Effector memory CD8-positive, alpha-beta T cell (primary cell): ENCODE measurements around the gene STX18.
A peak's percentile ranks its signal among the peaks of the same experiment; 100 is the strongest.

Source experiments
- ATAC-seq: fragments of 150-1000 bp; cut with Tn5 transposase; replicated peaks from 2 replicates; pipeline ENCODE4 v1.10.0; 2021; ENCODE audit warnings: mild to moderate bottlenecking, moderate library complexity
- DNase-seq, 3 experiments: peaks; one replicate each; pipeline ENCODE4 v3.0.0; 2021
- H3K27ac Mint-ChIP-seq, 2 donors: one replicate each; pipeline ENCODE4 v1.8.0; 2022; ENCODE audit warnings: mild to moderate bottlenecking in 2 of 2, mixed read lengths in 2 of 2, moderate library complexity in 2 of 2
- H3K27me3 Mint-ChIP-seq, 2 donors: one replicate each; pipeline ENCODE4 v1.8.0; 2022; ENCODE audit warnings: mixed read lengths in 2 of 2
- H3K36me3 Mint-ChIP-seq: one replicate; pipeline ENCODE4 v1.8.0; 2022; ENCODE audit warnings: mild to moderate bottlenecking, moderate library complexity, mixed read lengths; ENCODE audit not compliant: insufficient read depth
- H3K4me1 Mint-ChIP-seq, 2 donors: one replicate each; pipeline ENCODE4 v1.8.0; 2022; ENCODE audit warnings: low read depth in 2 of 2, mixed read lengths in 2 of 2
- H3K4me3 Mint-ChIP-seq, 2 donors: one replicate each; pipeline ENCODE4 v1.8.0; 2022; ENCODE audit warnings: mild to moderate bottlenecking in 2 of 2, mixed read lengths in 2 of 2, moderate library complexity in 2 of 2
- H3K9me3 Mint-ChIP-seq, 2 donors: one replicate each; pipeline ENCODE4 v1.8.0; 2022; ENCODE audit warnings: mixed read lengths in 2 of 2

Gene STX18

DNA sequence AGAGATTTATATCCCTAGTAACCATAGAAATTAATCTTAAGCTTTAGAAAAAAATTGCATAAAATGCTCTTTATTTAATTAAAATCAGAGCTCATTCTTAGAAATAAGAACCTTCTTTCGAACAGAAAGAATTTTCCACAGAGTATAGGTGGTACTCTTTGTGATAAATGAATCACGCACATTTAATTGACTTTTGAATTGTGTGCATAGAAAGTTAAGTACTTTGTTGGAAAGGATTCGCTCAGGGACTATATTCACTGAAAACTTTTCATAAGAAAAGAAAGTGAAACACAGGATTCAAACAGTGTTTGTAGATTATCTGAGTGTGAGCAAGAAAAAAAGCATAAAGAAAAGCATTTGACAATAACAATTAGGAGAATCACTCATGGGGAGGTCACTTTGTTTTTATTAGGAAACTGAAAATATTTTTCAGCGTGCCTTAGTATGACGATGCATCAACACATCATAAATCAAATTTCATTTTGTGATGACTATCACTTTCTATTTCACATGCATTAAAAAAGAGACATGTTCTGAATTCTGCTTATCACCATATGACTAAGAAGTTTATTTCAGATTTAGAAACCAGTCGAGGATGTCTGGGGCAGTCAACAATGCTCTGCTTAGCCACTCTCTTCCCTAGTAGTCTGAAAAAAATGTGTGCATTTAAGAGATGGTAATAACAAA is 49.5 kb downstream of the STX18 start:
- ATAC-seq = peak; percentile 39
- Mint-ChIP-seq H3K9me3 (no peaks in the 10 kb centered on the region), H3K27ac (peak overlapping the region in 1 of 2 donors; percentile 11)

DNA sequence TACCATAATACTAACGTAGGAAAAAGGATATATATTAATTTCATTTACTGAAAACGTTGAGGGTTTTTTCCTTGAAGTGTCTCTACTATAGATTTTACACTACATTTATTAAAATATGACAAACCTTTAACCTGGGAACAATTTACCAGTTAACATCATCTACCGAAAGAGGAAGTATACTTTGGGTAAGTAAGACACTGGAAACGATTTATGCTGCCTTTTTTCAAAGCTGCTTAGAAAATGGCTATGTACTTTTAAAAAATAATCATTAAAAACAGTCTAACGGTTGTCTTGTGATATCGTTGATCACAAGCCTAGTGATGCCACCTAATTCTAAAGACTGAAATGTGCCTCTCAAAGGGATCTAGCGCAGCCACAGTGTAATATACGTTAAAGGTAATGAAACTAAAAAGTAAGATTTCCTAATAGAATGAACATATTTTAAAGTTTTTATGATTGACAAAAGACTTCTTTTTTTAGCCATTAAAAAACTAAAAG is 50.4 kb downstream of the STX18 start:
- H3K36me3 Mint-ChIP-seq = peaks cover 3% of the 10 kb centered on the region
- no peak overlapping the region for H3K4me3 Mint-ChIP-seq
- no peaks in the 10 kb centered on the region for H3K9me3 Mint-ChIP-seq
- peaks cover 7 to 8% of the 10 kb centered on the region in 2 donors for H3K4me1 Mint-ChIP-seq
- H3K27ac Mint-ChIP-seq = no peak overlapping the region
- no peak for ATAC-seq
- no peaks in the 10 kb centered on the region for H3K27me3 Mint-ChIP-seq
- no peak for DNase-seq

More for the DNA sequence above, 49.5 kb downstream of the STX18 start:
- peak overlapping the region in 1 of 2 donors; percentile 34 for H3K4me3 Mint-ChIP-seq
- H3K27me3 Mint-ChIP-seq = no peaks in the 10 kb centered on the region
- no peak for DNase-seq
- H3K4me1 Mint-ChIP-seq = peaks cover 8 to 10% of the 10 kb centered on the region in 2 donors
- H3K36me3 Mint-ChIP-seq = peaks cover 4% of the 10 kb centered on the region

DNA sequence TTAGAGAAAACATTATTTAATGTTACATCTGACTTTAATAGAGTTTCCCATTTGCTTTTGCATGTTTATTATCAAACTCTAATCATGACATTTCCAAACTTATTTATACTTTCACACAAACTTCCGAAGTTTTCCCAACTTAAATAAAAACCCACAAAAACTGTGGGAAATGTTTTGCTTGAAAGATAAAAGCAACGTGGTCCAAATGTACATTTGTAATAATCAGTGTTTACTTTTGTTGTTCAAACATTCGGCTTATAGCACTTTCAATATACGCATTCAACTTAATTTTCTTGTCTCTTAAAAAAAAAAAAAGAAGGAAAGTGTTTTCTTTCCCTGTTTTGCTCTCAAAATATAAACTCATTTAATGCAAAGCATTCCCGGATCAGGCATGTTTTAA is 51.0 kb downstream of the STX18 start:
- no peak overlapping the region for H3K27ac Mint-ChIP-seq
- H3K4me1 Mint-ChIP-seq = peaks cover 6% of the 10 kb centered on the region in 2 donors
- no peak for DNase-seq
- H3K9me3 Mint-ChIP-seq = no peaks in the 10 kb centered on the region
- no peaks in the 10 kb centered on the region for H3K36me3 Mint-ChIP-seq
- ATAC-seq = no peak
- no peak overlapping the region for H3K4me3 Mint-ChIP-seq
- H3K27me3 Mint-ChIP-seq = no peaks in the 10 kb centered on the region

DNA sequence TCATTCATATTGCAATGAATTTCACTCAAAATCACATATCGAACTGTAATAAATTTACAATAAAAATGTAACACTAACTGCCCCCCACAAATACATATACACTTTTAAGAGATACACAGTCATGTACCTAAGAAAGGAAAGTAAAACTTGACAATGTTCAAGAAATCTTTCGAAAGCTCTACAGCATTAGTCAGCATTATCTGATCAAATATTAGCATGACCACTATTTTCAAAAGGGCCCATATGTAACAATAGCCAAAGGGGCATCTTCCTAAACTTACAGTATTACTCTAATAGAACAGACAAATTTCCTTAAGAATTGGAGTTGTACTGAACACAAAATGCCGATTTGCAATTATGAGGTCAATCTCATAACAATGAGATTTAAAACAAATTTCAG is 51.8 kb downstream of the STX18 start:
- DNase-seq = no peak
- H3K9me3 Mint-ChIP-seq = no peaks in the 10 kb centered on the region
- no peak overlapping the region for H3K4me3 Mint-ChIP-seq
- no peak for ATAC-seq
- H3K27me3 Mint-ChIP-seq = no peaks in the 10 kb centered on the region
- H3K27ac Mint-ChIP-seq = no peak overlapping the region
- peaks cover 6% of the 10 kb centered on the region in 2 donors for H3K4me1 Mint-ChIP-seq
- no peaks in the 10 kb centered on the region for H3K36me3 Mint-ChIP-seq

DNA sequence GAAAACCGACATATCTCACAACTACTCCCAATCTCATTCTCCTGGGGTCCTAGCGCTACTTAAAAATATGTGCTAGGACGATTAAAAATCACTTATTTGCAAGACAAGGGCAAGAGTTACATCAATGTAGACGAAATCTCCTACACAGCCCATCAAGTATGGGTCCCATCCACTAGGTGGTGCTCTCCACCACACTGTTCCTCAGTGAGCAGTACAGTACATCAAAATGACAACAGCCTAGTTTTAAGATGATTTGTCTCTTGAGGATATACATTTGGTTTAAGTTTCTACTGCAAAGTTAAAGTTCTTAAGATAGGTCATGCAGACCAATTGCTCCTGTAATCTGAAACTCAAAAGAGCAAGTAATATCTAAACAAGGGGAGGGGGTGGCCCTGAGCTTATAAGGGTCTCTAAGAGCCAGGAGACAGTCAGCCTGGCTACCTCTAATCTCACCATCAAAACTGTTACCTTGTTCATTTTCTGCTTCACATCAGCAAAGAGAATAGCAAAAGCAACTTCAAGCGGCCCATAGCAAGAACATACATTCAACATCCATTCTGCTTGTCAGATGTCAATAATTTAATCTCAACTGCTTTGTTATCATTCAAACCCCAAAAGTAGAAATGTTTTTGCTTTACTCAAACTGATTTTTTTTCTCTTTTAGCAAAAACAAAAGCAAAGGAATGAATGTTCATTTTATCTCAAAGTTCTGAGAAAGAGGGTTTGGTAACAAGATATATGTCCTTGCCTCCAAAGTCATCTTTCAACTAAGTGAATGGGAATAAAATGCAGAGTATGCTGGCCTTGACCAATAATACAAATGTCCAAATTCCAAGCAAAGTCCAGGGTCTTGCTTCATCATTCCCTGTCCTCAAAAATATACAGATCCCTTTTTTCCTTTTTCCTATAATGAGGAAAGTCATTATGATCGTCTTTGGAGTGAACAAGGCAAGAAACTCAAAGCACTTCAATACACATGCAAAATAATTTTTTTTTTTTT is 53.1 kb downstream of the STX18 start:
- H3K27me3 Mint-ChIP-seq = no peaks in the 10 kb centered on the region
- H3K27ac Mint-ChIP-seq = no peak overlapping the region
- H3K36me3 Mint-ChIP-seq = no peaks in the 10 kb centered on the region
- H3K4me1 Mint-ChIP-seq = peaks cover 2 to 6% of the 10 kb centered on the region in 2 donors
- no peak overlapping the region for H3K4me3 Mint-ChIP-seq
- DNase-seq (peak; percentile 66 to 71 (median 70)), ATAC-seq (peak; percentile 98)
- H3K9me3 Mint-ChIP-seq = no peaks in the 10 kb centered on the region

DNA sequence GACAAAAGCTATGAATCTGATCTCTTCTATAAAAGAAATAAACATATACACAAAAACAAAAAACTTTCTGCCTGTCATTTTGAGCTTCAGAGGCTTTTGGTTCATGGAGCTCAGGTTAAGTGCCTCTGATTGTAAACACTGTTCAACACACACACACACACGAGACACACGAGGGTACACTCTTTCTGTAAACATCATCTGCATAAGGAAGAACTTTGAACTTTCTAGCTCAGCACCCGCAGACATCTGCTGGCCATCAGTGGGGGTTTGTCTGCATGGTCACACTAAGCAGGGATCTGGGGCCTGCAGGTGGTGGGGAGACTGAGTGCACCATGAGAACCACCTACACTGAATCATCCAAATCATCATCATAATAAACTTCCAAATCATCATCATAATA is 54.9 kb downstream of the STX18 start:
- ATAC-seq = no peak
- no peaks in the 10 kb centered on the region for H3K27me3 Mint-ChIP-seq
- no peak for DNase-seq
- no peaks in the 10 kb centered on the region for H3K36me3 Mint-ChIP-seq
- no peaks in the 10 kb centered on the region for H3K9me3 Mint-ChIP-seq
- H3K27ac Mint-ChIP-seq = no peak overlapping the region
- peaks cover 14 to 15% of the 10 kb centered on the region in 2 donors for H3K4me1 Mint-ChIP-seq
- H3K4me3 Mint-ChIP-seq = no peak overlapping the region

DNA sequence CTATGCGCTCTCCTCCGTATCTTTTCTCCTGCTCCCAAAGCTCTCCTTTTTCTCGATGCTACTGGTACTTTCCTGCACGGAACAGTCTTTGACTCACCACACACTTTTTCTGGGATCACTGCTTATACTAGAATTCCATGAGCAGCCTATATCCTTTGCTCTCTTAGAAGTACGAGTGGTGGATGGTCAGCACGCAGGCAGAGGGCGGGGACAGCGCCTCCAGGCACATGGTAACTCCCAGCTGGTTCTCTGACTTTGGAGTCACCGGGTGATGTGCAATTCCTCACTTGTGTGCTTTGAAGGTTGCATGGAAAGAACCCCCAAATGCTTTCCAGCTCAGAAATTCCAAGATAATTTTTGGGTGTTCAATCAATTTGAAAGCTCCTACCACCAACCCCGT is 56.0 kb downstream of the STX18 start:
- Mint-ChIP-seq H3K27me3 (no peaks in the 10 kb centered on the region), H3K36me3 (no peaks in the 10 kb centered on the region), H3K9me3 (no peaks in the 10 kb centered on the region), H3K4me1 (peaks cover 14 to 17% of the 10 kb centered on the region in 2 donors), H3K4me3 (no peak overlapping the region), H3K27ac (peak overlapping the region in 1 of 2 donors; percentile 17)
- ATAC-seq = no peak
- no peak for DNase-seq

DNA sequence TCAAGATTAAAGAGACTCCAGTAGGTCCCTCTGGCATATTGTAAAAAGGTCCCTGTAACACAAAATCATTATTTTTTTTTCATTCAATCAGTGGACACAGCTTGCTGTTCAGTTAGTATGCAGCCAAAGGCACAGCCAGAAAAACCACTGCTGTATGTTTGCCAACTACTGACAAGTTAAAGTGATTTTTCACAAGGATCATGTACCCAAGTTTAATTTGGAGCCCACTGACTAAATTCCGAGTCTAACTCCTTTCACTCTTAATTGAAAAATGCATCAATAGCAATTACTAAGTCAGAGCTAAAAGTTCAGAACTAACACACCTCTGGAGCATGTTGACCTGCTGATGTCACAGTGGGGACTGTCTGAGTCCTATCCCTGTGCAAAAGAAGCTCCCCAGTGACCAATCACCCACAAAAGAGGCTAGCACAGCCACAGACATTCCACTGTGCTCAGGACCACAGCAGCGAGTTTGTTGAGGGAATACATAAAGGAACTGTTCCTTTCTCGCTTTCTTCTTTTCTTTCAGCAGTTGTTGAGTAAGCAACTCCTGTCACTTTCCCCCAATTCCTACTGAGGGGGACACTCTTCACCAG is 60.4 kb downstream of the STX18 start:
- H3K9me3 Mint-ChIP-seq = no peaks in the 10 kb centered on the region

DNA sequence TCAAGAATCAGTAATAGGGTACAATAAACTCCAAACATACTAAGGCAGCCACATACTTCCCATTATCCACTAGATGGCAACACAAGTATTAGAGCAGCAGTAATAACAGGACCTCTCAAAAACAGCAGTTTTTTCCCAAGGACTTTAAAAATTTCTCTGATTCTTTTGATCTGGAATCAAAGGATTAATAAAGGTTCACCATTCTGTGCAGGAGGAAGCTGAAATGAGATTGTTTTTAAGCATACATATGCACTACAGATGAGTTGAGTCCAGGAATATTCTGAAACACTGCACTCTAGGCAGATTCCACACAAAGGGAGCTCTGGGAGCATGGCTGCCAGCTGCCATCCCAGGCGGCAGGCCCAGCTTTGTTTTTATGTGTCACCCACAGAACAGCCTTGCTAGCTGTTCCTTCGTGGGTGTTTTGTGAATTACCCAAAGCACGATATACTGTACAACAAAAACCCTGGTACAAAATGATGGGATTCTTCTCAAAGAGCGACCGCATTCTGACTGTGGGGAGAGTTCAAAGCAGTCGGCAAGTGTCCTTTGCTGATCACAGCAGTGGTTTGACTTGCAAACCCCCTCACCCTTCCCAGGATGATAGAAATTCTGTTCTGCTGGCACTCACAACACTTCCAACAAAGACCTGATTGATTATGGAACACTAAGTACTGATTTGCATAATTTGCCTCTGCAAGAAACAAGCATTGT is 61.0 kb downstream of the STX18 start:
- no peak overlapping the region for H3K4me3 Mint-ChIP-seq
- H3K4me1 Mint-ChIP-seq = peaks cover 25 to 31% of the 10 kb centered on the region in 2 donors
- DNase-seq = no peak
- H3K9me3 Mint-ChIP-seq = no peaks in the 10 kb centered on the region
- no peak overlapping the region for H3K27ac Mint-ChIP-seq
- no peak for ATAC-seq
- H3K27me3 Mint-ChIP-seq = no peaks in the 10 kb centered on the region
- H3K36me3 Mint-ChIP-seq = no peaks in the 10 kb centered on the region

More for the DNA sequence above, 60.4 kb downstream of the STX18 start:
- Mint-ChIP-seq H3K36me3 (no peaks in the 10 kb centered on the region), H3K4me3 (no peak overlapping the region), H3K27ac (peak overlapping the region in 1 of 2 donors; percentile 2), H3K4me1 (peaks cover 25 to 31% of the 10 kb centered on the region in 2 donors), H3K27me3 (no peaks in the 10 kb centered on the region)
- ATAC-seq (no peak), DNase-seq (no peak)

DNA sequence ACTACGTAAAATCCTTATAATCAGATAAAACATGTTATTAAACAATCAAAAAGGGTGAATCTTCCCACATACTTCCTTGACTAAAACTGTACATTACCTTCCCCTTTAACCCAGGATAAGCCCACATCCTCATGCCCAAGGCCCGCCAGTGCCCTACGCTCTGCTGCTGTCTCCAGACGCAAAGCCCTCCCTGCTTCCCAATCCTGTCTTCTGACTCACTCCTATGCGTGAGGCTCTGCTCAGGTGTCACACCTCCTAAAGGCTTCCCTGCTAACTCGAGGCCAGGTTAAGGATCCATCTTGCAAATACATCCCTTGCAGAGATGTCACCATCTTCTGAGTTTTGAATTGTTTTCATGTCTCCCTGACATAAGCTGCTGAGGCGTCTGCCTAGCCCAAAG is 61.6 kb downstream of the STX18 start:
- DNase-seq (no peak), ATAC-seq (no peak)
- no peak overlapping the region for H3K4me3 Mint-ChIP-seq
- no peaks in the 10 kb centered on the region for H3K27me3 Mint-ChIP-seq
- no peaks in the 10 kb centered on the region for H3K36me3 Mint-ChIP-seq
- H3K9me3 Mint-ChIP-seq = no peaks in the 10 kb centered on the region
- peaks cover 25 to 31% of the 10 kb centered on the region in 2 donors for H3K4me1 Mint-ChIP-seq
- peak overlapping the region in 1 of 2 donors; percentile 61 for H3K27ac Mint-ChIP-seq

DNA sequence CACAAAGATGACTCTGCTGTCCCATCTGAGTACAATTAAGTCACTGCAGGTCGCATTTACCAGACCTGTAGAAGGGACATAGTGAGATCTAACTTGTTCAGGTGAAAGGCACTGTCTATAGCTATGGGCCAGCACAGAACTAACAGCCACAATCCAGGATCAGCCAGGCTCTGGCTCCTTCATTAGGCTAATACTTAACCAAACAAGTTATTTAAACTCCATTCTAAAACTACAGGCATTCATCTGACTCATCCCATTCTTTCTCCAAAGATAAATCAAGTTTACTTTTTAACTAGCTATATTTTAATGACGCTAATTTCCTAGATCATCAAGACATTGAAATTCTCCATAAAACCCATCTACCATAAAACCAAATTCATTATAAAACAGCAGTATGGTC is 62.5 kb downstream of the STX18 start:
- DNase-seq (no peak), ATAC-seq (no peak)
- Mint-ChIP-seq H3K27ac (peak overlapping the region in 1 of 2 donors; percentile 11), H3K9me3 (no peaks in the 10 kb centered on the region), H3K4me3 (no peak overlapping the region), H3K4me1 (peaks cover 25 to 31% of the 10 kb centered on the region in 2 donors), H3K27me3 (no peaks in the 10 kb centered on the region), H3K36me3 (no peaks in the 10 kb centered on the region)

DNA sequence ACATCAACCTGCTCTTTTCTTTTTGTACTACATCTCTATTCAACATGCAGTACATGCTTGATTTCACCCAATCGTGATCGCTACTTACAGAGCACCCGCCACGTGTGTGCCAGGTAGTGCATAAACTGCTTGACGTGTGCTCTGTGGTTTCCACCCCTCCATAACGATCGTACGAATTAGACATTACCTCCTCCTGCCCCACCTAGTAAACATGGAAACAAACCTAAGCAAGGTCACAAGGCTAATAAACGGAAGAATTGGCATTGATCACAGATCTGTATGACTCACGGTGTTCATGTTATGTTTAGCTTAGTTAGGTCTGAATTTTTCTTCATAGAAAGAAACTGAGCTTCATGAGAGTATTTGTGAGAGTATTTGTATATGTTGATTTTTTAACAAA is 64.1 kb downstream of the STX18 start:
- peaks cover 20 to 29% of the 10 kb centered on the region in 2 donors for H3K4me1 Mint-ChIP-seq
- no peaks in the 10 kb centered on the region for H3K36me3 Mint-ChIP-seq
- ATAC-seq (no peak), DNase-seq (no peak)
- H3K9me3 Mint-ChIP-seq = no peaks in the 10 kb centered on the region
- no peak overlapping the region for H3K4me3 Mint-ChIP-seq
- H3K27me3 Mint-ChIP-seq = no peaks in the 10 kb centered on the region
- peak overlapping the region in 1 of 2 donors; percentile 9 for H3K27ac Mint-ChIP-seq

DNA sequence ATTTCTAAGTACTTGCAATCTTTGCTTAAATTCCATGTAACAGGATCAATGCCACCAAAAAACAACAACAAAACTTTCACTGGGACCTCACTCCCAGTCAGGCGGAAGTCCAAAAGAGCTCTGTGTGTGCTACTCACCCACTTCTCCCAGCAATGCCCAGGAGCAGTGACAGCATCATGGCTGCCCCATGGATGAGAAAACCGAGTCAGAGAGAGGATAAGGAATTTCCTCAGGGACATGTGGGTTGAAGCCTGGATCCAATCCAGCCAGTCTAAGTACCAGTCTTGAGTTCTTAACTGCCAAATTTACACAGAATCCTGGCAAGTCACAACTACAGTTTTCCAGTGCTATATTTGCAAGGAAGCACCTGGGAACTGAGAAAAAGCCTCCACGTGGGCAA is 64.5 kb downstream of the STX18 start:
- no peak for DNase-seq
- no peaks in the 10 kb centered on the region for H3K36me3 Mint-ChIP-seq
- no peak overlapping the region for H3K27ac Mint-ChIP-seq
- no peaks in the 10 kb centered on the region for H3K27me3 Mint-ChIP-seq
- H3K9me3 Mint-ChIP-seq = no peaks in the 10 kb centered on the region
- peaks cover 17 to 25% of the 10 kb centered on the region in 2 donors for H3K4me1 Mint-ChIP-seq
- ATAC-seq = no peak
- no peak overlapping the region for H3K4me3 Mint-ChIP-seq
